Measurements from ENCODE around the gene CHD9NB. TPM values are rescaled to one million over a fixed set of nuclear protein-coding genes. Genes with fewer than 3 reads are reported as not detected.

The CHD9NB gene
- total and polyA plus RNA-seq, 9 of the 15 experiments (the other 6 are each of a cell fraction or from before 2014, with no cell fraction given) = 0.06 to 0.10 (median 0.07) TPM; not detected in 6

- Histone ChIP-seq H3K9me3 (replicated peaks; ENCODE audit: control insufficient read depth, insufficient read depth, low read depth, low read length) (no peaks in the 10 kb centered on the region), H3K4me1 (replicated peaks in 1 of 2; ENCODE audit: control insufficient read depth in 2 of 2, insufficient read depth in 2 of 2, low read length in 2 of 2) (no peaks in the 10 kb centered on the region; a peak in 3 of 5 replicates), H3K36me3 (ENCODE audit: control insufficient read depth, insufficient read depth, low read length) (no peaks in the 10 kb centered on the region), H3K27ac (ENCODE audit: extremely low read depth, low read depth, low read length) (no peak overlapping the region), H3K27me3 (ENCODE audit: control insufficient read depth in 2 of 2, insufficient read depth in 2 of 2, low read length in 2 of 2) (0 out of 5 replicates have a peak, but pooled peaks cover 0 to 2% of the 10 kb centered on the region in 2 experiments), H3K4me2 (ENCODE audit: insufficient read depth, low read length) (no peak overlapping the region), H2AFZ (ENCODE audit: low read depth, low read length) (no peak overlapping the region), H3K79me2 (ENCODE audit: control insufficient read depth, insufficient read depth, low read length) (no peaks in the 10 kb centered on the region), H3K4me3 (no peak overlapping the region), H3K9me1 (ENCODE audit: control insufficient read depth, insufficient read depth, low read length) (peaks cover 2% of the 10 kb centered on the region), H4K20me1 (replicated peaks; ENCODE audit: control insufficient read depth, insufficient read depth, low read length) (no peaks in the 10 kb centered on the region), H3K9ac (ENCODE audit: insufficient read depth in 1 of 2, low read depth in 2 of 2, low read length in 2 of 2) (no peak overlapping the region)
- intact Hi-C loops (cut with micrococcal nuclease) = loop anchor here (5.0 to 10.0 kb wide), 2 partner anchors 927 to 1259 kb away; no protein-coding TSS in a partner anchor
- DNase-seq (ENCODE audit: extremely low read depth in 1 of 4, low spot score in 3 of 4) = peak; percentile 25 to 48 (median 34)
- WGBS (ENCODE audit: insufficient coverage, low coverage, missing lambda C conversion rate) = 0% methylated on average over 4 of the region's 4 CpGs
- FAIRE-seq = peak; percentile 82
- BruUV-seq (replicated peaks) = no TSS peak
- in situ Hi-C loops (cut with MboI) = no loop called here
- POLR2A ChIA-PET = interaction anchor here (1.2 kb wide), 1 partner anchor 10 kb away, joined by 4 read pairs; no protein-coding TSS in a partner anchor
- CTCF ChIA-PET (ENCODE audit: low intra/inter-chr PET ratio) = no interaction called here
- ATAC-seq = peak; percentile 47; the same call in 2 of the 3 replicates
- TF ChIP-seq OTX1 (CRISPR knock-in tag; IDR thresholded peaks at IDR 0.05) (no peak), MGA (IDR thresholded peaks at IDR 0.05) (no peak), TRIM28 (IDR thresholded peaks at IDR 0.05) (no peak), DPF2 (IDR thresholded peaks at IDR 0.05) (peak; percentile 68), HNRNPUL1 (IDR thresholded peaks at IDR 0.05; ENCODE audit: low read length) (no peak), TFAP4 (CRISPR knock-in tag; IDR thresholded peaks at IDR 0.05; ENCODE audit: borderline replicate concordance) (no peak), HES1 (IDR thresholded peaks at IDR 0.05; ENCODE audit: low read depth) (peak; percentile 59; the same call in 1 of the 2 replicates), SMARCE1 (IDR thresholded peaks at IDR 0.05) (peak; percentile 79; the same call in 1 of the 2 replicates), SMARCA4 (IDR thresholded peaks at IDR 0.05) (peak; percentile 87)
Measured at GRCh38 chr16:53024045-53024444, 28.7 kb downstream of the CHD9NB start.

Data from K562 (cell line).